RKO (cell line): ENCODE data around the gene ITIH4.

Source experiments
- DNase-seq: peaks from one replicate; pipeline ENCODE4 v3.0.0-alpha.2; 2016; ENCODE audit warnings: low spot score

Gene ITIH4

GRCh38 chr3:52798376-52798977 is 32.0 kb downstream of the ITIH4 start:
- DNase-seq, result no peak

GRCh38 chr3:52796411-52796810 is 34.1 kb downstream of the ITIH4 start:
- no peak for DNase-seq

GRCh38 chr3:52795298-52795900 is 35.1 kb downstream of the ITIH4 start:
- no peak for DNase-seq

- DNase-seq, result no peak
Measured at GRCh38 chr3:52794612-52795099, 35.8 kb downstream of the ITIH4 start, which contains the start of gene ITIH3. Gene ITIH3 (plus strand): TSS chr3:52794796. CDS start chr3:52794804, 8 bp downstream.

GRCh38 chr3:52793702-52794611 is 36.5 kb downstream of the ITIH4 start:
- no peak for DNase-seq

- DNase-seq, result no peak
Measured at GRCh38 chr3:52792961-52793695, 37.3 kb downstream of the ITIH4 start.

- no peak for DNase-seq
Measured at GRCh38 chr3:52792413-52792812, 38.1 kb downstream of the ITIH4 start.

- DNase-seq, result no peak
Measured at GRCh38 chr3:52791928-52792327, 38.5 kb downstream of the ITIH4 start.

- no peak for DNase-seq
Measured at GRCh38 chr3:52791366-52791765, 39.1 kb downstream of the ITIH4 start.

GRCh38 chr3:52790741-52791140 is 39.7 kb downstream of the ITIH4 start:
- DNase-seq, result no peak

GRCh38 chr3:52790337-52790736 is 40.1 kb downstream of the ITIH4 start:
- no peak for DNase-seq

- no peak for DNase-seq
Measured at GRCh38 chr3:52789746-52790040, 40.8 kb downstream of the ITIH4 start.

- DNase-seq, result no peak
Measured at GRCh38 chr3:52788890-52789745, 41.4 kb downstream of the ITIH4 start.

- DNase-seq, result no peak
Measured at GRCh38 chr3:52787672-52788625, 42.5 kb downstream of the ITIH4 start.

- no peak for DNase-seq
Measured at GRCh38 chr3:52787246-52787645, 43.2 kb downstream of the ITIH4 start.

GRCh38 chr3:52786330-52787215 is 43.9 kb downstream of the ITIH4 start:
- no peak for DNase-seq

- DNase-seq, result no peak
Measured at GRCh38 chr3:52784931-52785590, 45.4 kb downstream of the ITIH4 start.

- no peak for DNase-seq
Measured at GRCh38 chr3:52784021-52784621, 46.4 kb downstream of the ITIH4 start.
